Duodenal mucosa (tissue), 2 donors: ENCODE measurements around the gene NBR1.
"Not testable (repeated sequence)": the region's sequence is repeated elsewhere in the genome, so short reads cannot be mapped to it uniquely, and the experiment has no call there.

Source experiments
- H3K27ac ChIP-seq: one replicate; pipeline ENCODE4 v1.7.0; 2013; ENCODE audit warnings: low read depth, low read length
- H3K27me3 ChIP-seq, 2 donors: one replicate each; pipeline ENCODE4 v1.7.0; 2013; ENCODE audit warnings: low read length in 2 of 2, control low read depth in 1 of 2; ENCODE audit not compliant: insufficient read depth in 2 of 2, control insufficient read depth in 1 of 2
- H3K36me3 ChIP-seq, 2 donors: one replicate each; pipeline ENCODE4 v1.7.0; 2013; ENCODE audit warnings: low read length in 2 of 2, control low read depth in 1 of 2; ENCODE audit not compliant: insufficient read depth in 2 of 2, control insufficient read depth in 1 of 2
- H3K4me1 ChIP-seq, 2 donors: one replicate each; pipeline ENCODE4 v1.7.0; 2013; ENCODE audit warnings: low read length in 2 of 2, control low read depth in 1 of 2; ENCODE audit not compliant: insufficient read depth in 2 of 2, control insufficient read depth in 1 of 2
- H3K4me3 ChIP-seq, 2 donors: one replicate each; pipeline ENCODE4 v1.7.0; 2013; ENCODE audit warnings: low read length in 2 of 2, low read depth in 1 of 2
- H3K9ac ChIP-seq, 2 donors: one replicate each; pipeline ENCODE4 v1.7.0; 2013; ENCODE audit warnings: low read length in 2 of 2, low read depth in 1 of 2
- H3K9me3 ChIP-seq, 2 donors: one replicate each; pipeline ENCODE4 v1.7.0; 2013; ENCODE audit warnings: low read length in 2 of 2, control low read depth in 1 of 2; ENCODE audit not compliant: control insufficient read depth in 1 of 2

The NBR1 gene

DNA sequence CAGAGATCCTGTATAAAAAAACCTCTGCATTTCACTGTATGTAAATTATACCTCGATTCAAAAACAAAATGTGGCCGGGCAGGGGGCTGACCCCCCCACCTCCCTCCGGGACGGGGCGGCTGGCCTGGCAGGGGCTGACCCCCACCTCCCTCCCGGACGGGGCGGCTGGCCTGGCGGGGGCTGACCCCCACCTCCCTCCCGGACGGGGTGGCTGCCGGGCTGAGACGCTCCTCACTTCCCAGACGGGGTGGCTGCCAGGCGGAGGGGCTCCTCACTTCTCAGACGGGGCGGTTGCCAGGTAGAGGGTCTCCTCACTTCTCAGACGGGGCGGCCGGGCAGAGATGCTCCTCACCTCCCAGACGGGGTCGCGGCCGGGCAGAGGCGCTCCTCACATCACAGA, 11.8 kb upstream of the NBR1 start:
- not testable (repeated sequence) for H3K27me3 ChIP-seq, H3K27ac ChIP-seq, H3K4me3 ChIP-seq, H3K9me3 ChIP-seq, H3K4me1 ChIP-seq, H3K36me3 ChIP-seq, H3K9ac ChIP-seq

DNA sequence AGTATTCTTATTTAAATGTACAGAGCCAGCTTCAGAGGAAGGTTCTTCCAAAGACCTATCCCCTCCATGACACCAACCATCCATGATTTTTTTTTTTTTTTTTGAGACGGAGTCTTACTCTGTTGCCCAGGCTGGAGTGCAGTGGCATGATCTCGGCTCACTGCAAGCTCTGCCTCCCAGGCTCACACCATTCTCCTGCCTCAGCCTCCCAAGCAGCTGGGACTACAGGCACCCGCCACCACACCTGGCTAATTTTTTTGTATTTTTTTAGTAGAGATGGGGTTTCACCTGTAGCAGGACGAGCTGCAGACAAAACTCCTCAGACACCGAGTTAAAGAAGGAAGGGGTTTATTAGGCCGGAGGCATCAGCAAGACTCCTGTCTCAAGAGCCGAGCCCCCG, 11.1 kb upstream of the NBR1 start:
- not testable (repeated sequence) for H3K27me3 ChIP-seq, H3K9me3 ChIP-seq, H3K36me3 ChIP-seq, H3K4me3 ChIP-seq, H3K27ac ChIP-seq, H3K4me1 ChIP-seq, H3K9ac ChIP-seq

DNA sequence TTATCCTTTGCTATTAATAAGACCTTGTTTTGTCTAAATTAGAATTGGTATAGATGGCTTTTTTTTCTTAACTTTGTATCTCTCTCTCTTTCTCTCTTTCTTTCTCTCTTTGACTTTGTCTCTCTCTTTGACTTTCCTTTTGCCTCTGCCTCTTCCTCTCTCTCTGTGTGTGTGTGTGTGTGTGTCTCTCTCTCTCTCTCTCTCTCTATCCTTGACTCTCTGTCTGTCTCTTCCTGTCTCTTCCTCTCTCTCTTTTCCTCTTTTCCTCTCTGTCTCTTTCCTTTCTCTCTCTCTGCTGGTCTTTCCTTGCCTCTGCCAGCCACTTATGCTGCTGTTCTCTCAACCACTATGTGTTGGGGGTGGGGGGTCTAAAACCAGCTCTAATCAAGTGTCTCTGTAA, 5.0 kb upstream of the NBR1 start:
- H3K4me3 ChIP-seq, H3K27ac ChIP-seq, H3K9me3 ChIP-seq, H3K27me3 ChIP-seq, H3K9ac ChIP-seq, H3K36me3 ChIP-seq: not testable (repeated sequence)
- peaks cover 7 to 20% of the 10 kb centered on the region in 2 donors for H3K4me1 ChIP-seq

DNA sequence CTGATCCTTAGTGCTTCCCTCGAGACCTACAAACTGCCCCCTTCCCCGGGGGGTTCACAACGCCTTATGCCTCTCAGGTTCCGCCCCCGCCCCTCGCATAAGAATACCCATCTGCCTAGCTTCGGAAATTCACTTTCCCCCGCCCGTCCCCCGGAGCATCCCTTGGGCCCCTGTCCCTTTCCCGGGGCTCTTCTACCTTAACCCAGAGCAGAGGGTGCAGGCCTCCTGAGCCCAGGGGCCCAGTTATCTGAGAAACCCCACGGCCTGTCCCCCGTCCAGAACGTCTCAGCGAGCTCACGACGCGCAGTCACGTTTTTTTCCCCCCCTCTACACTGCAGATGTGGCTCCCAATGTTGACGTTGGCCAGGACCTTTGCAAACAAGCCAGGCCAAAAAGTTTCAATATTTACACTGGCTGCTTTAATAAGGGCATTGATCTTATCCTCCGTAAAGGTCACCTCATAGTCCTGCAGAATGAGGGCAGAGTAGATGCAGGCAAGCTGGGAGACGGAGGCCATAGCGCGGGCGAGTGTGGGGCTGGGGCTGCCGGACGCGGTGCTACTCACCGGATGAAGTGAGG, 1.4 kb upstream of the NBR1 start:
- no peaks in the 10 kb centered on the region for H3K27me3 ChIP-seq
- H3K4me3 ChIP-seq: peak overlapping the region; percentile 79 to 82
- peak overlapping the region; percentile 55 to 66 for H3K9ac ChIP-seq
- no peaks in the 10 kb centered on the region for H3K9me3 ChIP-seq
- H3K4me1 ChIP-seq: peaks cover 11 to 23% of the 10 kb centered on the region in 2 donors
- H3K27ac ChIP-seq: peak overlapping the region; percentile 79
- no peaks in the 10 kb centered on the region for H3K36me3 ChIP-seq

DNA sequence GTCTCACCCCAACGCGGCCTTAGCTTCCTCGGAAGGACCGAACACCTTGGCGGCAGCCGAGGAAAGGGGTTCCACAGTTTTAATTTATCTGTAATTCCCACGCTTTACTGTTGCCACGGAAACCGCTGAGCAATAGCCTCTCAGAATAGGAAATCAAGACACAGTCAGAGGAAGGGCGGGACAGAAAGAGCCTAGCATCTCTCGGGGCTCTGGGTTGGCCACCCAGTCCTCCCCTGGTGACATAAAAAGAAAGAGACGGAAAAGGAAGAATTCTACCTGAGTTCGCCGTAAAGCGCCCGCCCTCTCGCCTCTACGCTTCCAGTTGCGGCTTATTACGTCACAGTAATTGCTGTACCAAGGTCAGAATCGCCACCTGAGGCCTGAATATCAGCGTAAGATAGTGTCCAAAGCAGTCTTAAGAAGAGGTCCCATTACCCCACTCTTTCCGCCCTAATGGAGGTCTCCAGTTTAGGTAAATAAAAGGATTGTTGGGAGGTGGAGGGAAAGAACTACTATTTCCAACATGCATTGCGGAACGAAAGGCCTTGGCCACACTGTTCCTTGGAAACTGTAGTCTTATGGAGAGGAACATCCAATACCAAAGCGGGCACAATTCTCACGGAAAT, 761 bp upstream of the NBR1 start:
- peak overlapping the region; percentile 79 to 82 for H3K4me3 ChIP-seq
- peak overlapping the region; percentile 95 for H3K27ac ChIP-seq
- H3K4me1 ChIP-seq: peaks cover 14 to 27% of the 10 kb centered on the region in 2 donors
- H3K27me3 ChIP-seq: no peaks in the 10 kb centered on the region
- H3K9ac ChIP-seq: peak overlapping the region; percentile 92 to 95
- no peaks in the 10 kb centered on the region for H3K9me3 ChIP-seq
- no peaks in the 10 kb centered on the region for H3K36me3 ChIP-seq

DNA sequence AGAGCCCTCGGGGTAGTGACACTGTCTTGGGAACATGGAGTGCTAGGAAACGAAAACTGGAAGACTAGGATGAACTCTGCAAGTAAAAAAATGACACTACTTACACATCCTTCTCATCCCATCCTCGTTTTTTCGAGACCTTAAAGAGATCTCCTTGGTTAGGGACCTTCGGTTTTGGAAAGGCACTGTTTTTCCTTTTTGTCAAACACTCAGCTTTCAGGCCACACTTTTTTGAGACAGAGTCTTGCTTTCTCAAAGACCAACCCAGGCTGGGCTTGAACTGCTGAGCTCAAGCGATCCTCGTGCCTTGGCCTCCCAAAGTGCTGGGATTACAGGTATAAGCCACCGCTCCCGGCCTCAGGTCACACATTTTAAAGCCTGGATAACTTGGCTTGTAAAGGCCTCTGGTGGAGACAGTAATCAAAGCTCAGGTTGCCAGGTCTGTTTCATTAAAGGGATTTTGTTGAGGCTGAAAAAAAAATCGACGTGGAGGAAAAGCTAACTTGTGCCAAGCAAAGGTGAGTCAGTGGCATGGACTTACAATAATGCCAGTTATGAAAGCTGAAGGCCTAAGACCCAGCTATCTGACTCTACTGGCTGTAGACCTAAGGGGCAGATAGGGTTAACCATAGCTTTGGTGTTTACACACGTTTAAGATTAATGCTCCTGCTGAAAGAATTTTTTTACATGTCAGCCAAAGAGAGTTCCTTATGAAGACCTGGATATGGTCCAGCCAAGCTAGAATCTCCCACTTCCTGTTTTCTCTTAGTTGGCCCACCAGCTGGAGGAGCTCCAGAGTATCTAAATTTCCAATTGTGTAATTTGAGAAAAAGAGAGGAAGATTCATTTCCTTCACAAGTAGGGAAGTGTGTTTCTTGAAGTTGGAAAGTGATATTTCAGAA, 823 bp downstream of the NBR1 start:
- Histone ChIP-seq H3K36me3 (peaks cover 3% of the 10 kb centered on the region in 2 donors), H3K27me3 (no peaks in the 10 kb centered on the region), H3K4me1 (peaks cover 29 to 42% of the 10 kb centered on the region in 2 donors), H3K27ac (peak overlapping the region; percentile 95), H3K9ac (peak overlapping the region; percentile 92 to 95), H3K9me3 (no peaks in the 10 kb centered on the region), H3K4me3 (peak overlapping the region; percentile 79 to 82)

DNA sequence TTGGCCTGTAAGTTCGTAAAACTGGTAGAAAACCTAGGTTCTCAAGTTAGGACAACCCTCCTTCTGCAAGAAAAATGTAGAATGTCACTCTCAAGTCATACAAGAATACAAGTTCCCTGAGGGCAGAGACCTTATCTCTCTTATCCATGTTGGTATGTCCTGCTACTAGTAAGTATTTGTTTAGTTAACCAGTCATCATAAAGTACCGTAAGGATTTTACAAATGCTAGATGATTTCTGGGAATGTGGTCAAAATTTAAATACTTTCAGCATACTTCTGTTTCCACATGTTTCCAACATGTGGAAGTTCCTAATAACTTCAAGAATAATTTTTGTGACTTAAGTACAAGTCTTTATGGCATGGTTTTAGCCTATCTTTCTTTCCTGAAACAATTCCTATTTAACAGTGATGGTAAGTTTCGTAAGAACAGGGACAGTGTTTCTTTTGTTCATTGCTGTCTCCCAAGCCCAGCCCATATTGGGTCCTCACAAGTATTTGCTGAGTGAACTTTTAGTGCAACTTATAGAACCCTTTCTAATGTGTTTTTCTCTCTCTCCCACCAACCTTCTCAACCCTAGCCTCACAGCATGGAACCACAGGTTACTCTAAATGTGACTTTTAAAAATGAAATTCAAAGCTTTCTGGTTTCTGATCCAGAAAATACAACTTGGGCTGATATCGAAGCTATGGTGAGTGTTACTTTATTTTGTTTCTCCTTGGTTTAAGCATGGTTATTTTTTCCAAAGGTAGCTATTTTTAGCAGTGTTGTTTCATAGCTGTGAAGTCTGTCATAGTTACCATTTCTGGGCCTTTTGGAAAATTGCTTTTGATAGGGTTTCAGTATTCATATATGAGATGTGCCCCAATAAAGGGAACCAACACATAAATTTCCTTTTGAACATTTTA, 4.5 kb downstream of the NBR1 start:
- Histone ChIP-seq H3K4me3 (peak overlapping the region in 1 of 2 donors; percentile 19), H3K9ac (peak overlapping the region in 1 of 2 donors; percentile 33), H3K4me1 (peaks cover 31 to 33% of the 10 kb centered on the region in 2 donors), H3K27me3 (no peaks in the 10 kb centered on the region), H3K36me3 (peaks cover 14 to 39% of the 10 kb centered on the region in 2 donors), H3K9me3 (no peaks in the 10 kb centered on the region), H3K27ac (no peak overlapping the region)

DNA sequence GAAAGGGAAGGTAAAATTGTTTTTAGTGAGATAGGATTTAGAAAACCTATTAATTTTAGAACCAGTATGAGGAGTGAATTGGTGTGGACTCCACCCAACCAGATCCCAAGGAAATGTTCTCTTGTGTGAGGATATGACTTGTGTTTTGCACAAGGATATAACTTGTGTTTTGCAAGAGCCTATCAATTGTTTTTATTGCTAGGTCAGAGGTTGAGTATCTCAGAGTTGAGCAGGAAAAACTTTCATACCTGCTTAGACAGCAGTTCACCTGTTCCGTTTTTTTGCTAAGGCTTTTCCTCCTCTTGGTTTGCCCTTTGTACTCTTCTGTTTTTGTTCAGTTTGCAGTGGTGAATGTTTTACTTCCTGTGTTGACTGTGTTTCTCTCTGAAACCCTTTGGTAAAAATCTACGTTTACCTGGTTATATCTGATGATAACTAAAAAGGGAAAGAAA, 5.1 kb downstream of the NBR1 start:
- Histone ChIP-seq H3K9me3 (no peaks in the 10 kb centered on the region), H3K27ac (peak overlapping the region; percentile 22), H3K4me3 (peak overlapping the region in 1 of 2 donors; percentile 19), H3K4me1 (peaks cover 31 to 33% of the 10 kb centered on the region in 2 donors), H3K36me3 (peaks cover 14 to 43% of the 10 kb centered on the region in 2 donors), H3K27me3 (no peaks in the 10 kb centered on the region), H3K9ac (peak overlapping the region; percentile 33 to 43)

DNA sequence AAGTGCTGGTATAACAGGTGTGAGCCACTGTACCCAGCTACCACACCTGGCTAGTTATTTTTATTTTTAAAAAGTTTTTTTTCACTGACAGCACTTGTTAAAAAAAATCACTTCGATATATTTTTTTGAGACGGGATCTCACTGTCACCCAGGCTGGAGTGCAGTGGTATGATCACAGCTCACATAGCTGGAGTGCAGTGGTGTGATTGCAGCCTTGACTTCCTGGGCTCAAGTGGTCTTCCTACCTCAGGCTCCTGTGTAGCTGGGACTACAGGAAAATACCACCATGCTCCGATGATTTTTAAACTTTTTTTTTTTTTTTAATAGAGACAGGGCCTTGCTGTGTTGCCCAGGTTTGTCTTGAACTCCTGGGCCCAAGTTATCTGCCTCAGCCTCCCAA, 12.9 kb downstream of the NBR1 start:
- Histone ChIP-seq H3K27ac (no peak overlapping the region), H3K4me1 (no peaks in the 10 kb centered on the region), H3K27me3 (no peaks in the 10 kb centered on the region), H3K4me3 (no peak overlapping the region), H3K36me3 (peaks cover 14 to 51% of the 10 kb centered on the region in 2 donors), H3K9me3 (no peaks in the 10 kb centered on the region), H3K9ac (no peak overlapping the region)
